GM18861 (cell line): Measurements from ENCODE around the gene SNAPC4.
"Not testable (repeated sequence)": the region's sequence is repeated elsewhere in the genome, so short reads cannot be mapped to it uniquely, and the experiment has no call there.

Source experiments
- ATAC-seq: cut with Tn5 transposase; IDR thresholded peaks from one replicate; pipeline ENCODE4 v1.9.1; 2021; ENCODE audit not compliant: unreplicated experiment

The SNAPC4 gene

DNA sequence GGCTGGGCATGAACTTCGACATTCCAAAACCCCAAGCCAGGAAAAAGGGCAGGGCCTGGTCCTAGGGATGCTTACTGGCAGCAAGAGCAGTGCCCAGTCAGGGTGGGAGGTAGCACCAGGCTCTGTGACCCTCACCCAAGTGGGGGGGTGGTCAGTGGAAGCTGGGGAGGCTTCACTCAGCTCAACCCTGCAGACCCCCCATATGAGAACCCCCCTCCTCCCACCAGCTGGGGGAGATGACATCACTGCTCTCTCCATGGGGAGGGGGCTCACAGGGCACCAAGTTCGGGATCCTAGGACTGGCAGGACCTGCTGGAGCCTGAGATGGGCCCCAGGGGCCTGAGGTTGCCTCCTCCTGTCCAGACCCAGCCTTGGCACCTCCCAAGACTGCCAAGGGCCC, 41.1 kb downstream of the SNAPC4 start:
- no peak for ATAC-seq

DNA sequence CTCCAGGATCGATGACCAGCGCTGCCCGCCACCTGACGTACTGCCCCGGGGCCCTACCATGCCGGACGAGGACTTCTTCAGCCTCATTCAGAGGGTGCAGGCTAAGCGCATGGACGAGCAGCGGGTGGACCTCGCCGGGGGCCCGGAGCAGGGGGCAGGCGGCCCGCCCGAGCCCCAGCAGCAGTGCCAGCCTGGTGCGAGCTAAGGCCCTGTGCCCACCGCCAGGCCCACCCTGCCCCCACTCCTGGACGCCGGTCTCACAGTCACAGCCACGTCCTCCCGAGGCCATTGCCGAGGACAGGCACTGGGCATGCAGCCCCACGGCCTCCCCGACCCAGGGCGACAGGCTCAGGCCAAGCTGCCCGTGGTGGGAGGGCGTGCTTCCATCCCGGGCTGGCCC, 42.0 kb downstream of the SNAPC4 start:
- no peak for ATAC-seq

DNA sequence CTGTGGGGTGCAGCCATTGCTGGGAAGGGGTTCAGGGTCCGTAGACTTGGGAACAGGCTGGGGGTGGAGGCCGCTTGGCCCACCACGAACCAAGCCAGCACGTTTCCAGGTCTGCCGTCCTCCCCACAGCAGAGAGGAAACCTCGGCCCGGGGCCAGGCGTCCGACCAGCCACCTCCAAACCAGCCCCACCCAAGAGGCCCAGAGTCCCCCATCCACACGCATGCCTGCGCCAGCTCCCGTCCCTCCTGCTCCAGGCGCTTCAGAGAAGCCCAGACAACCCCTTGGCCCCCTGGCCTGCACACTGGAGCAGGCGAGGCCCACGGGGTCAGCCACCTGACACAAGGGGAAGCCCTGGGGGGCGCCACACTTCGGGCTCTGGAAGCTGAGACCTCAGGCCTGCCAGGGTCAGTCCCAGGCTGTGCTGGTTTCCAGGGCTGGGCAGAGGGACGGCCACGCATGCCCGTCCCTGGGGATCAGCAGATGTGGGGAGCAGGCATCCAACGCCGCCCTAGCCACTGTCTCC, 42.7 kb downstream of the SNAPC4 start:
- ATAC-seq = no peak

DNA sequence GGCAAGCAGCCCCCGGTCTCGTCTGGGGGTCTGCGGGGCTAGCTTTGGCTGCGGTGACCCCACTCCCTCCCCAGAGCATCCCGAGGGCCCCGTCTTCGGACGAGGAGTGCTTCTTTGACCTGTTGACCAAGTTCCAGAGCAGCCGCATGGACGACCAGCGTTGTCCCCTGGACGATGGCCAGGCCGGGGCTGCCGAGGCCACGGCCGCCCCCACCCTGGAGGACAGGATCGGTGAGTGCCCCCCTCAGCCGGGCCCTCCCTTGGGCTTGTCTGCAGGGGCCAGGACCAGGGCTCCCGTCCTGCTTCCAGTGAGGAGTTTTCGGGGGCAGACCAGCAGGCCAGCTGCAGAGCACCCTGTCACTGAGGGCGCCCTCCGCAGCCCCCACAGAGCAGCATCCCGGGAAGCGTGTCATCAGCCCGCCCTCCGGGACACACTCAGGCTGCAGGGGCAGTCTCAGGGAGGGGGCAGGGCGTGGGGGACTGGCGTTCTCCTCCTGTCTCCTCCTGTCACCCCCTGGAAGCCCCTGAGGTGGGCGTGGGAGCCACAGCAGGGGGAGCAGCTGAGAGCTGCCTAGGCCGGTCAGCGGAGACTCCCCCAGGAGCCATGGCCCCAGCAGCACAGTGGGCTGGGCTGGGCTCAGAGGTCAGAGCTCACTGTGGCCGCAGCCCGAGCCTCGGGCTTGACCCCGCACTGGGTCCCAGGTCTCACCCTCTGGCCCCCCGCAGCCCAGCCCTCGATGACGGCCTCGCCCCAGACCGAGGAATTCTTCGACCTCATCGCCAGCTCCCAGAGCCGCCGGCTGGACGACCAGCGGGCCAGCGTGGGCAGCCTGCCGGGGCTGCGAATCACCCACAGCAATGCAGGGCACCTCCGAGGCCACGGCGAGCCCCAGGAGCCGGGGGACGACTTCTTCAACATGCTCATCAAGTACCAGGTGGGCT, 44.1 kb downstream of the SNAPC4 start:
- no peak for ATAC-seq

DNA sequence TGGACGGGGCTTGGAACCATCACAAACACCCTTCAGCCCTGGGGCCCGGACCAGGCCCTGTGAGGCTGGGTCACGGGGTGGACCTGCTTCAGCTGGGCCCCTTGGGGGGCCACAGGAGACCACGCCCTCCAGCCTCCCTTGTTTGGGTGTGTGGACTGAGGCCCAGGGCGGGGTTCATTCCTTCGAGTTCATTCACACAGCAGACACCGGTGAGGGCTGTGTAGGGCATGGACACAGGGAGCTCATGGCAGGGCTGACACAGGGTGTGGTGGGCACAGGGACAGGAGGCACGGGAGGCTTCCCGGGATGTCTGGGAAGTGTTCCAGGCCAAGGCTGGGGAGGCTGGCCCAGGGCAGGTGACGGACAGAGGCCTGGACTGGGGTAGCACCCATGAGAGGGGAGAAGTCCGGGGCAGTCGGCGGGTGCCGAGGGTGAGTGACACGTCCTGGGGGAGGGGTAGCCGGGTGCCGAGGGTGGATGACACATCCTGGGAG, 45.3 kb downstream of the SNAPC4 start:
- no peak for ATAC-seq

DNA sequence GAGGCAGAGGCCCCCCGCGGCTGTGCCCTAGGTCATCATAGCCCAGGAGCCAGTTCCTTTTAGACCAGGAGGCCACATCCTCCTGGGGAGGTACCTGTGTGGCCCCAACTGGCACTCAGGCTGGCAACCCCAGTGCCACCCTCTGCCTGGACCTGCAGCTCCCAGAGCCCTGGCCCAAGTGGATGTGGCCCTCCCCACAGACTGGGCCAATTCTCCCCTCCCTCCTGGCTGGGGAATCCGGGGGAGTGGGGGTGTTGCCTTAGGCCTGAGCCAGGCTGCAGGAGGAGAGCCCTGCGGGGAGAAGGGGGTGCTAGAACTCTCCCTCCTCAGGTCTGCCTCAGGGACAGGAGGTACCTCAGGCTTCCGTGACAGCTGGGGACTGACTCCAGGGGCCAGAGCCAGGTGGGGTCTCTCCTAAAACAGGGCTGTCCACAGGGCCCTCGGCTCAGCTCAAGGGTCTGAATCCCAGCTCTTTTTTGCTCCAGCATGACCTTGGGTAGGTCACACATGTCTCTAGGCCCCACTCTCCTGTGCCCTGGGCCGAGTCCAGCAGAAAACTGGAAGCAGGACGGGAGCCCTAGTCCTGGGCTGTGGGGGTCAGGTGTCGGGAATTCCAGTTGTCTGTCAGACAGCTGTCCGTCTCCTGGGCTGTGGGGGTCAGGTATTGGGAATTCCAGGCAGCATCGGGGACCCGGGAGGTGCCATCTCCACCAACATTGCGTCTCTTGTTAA, 46.0 kb downstream of the SNAPC4 start:
- ATAC-seq = no peak

DNA sequence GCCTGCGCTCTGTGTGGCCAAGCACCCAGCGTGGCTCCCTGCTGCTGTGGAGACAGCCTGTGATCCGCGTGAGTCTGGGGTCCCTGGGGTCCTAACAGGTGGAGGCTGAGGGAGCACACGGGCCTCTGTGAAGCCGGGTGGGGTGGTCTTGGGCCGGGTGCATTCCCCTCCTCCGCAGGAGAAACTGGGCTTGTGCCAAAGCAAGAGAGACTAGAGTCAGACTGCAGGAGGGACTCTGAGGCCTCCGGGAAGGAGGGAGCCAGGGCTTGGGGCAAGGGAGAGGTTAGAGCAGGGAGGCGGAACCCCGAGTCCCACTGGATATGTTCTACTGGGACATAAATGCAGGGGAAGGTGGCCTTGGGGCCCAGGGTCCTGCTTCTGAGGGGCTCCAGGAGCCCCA, 46.9 kb downstream of the SNAPC4 start:
- ATAC-seq = no peak

DNA sequence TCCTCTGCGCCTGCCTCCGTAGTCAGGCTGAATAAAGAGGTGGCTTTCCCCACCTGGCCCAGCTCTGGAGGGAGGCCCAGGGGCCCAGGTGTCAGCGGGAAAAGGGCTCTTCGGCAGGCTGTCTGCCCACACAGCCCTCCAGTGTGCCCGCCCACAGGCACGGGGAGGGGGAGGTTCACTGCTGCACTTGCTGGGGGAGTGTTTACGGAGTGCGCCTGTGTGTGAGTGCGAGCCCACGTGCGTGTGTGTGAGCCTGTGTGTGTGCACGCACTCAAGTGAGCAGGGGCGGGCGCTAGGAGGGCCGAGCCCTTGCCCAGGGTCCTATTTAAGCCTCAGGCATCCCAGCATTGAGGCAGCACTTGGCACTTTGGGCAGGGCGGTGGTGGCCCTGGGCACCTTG, 47.3 kb downstream of the SNAPC4 start:
- ATAC-seq = no peak

DNA sequence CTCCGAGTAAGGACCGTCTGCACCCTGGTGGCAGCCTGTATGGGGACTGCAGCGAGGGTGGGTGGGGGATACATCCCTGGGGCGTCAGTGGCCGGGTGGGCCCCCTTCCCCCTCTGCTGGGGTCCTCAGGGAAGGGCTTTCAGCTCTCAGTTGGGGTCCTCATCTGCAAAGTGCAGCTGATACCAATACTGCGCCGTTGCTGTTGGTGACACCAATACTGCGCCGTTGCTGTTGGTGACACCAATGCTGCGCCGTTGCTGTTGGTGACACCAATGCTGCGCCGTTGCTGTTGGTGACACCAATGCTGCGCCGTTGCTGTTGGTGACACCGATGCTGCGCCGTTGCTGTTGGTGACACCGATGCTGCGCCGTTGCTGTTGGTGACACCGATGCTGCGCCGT, 48.1 kb downstream of the SNAPC4 start:
- ATAC-seq = not testable (repeated sequence)

DNA sequence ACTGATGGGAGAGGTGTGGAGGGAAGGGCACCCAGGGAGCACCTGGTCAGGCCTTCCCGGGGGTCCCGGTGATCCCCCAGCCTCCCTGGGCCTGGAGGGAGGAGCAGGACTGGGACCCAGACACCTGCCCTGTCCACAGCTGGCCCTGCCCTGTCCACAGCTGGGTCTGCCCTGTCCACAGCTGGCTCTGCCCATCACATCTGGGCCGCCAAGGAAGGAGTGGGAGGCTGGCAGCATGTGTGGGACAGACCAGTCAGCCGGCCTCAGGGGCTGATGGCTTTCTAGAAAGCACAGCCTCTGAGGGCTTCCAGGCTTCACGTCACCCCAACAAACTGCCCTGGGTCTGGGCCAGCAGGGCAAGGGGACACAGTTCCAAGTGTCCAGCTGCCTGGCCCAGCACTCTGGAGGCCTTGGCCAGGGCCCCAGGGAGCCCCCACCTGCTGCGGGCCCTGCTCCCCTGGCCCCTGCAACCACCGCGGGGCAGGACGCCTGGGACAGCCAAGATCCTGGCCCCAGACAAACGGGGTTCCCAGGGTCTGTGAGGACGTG, 48.6 kb downstream of the SNAPC4 start:
- no peak for ATAC-seq
